Fibroblast of lung (primary cell): ENCODE measurements around the gene REEP1. TPM values are rescaled to one million over a fixed set of nuclear protein-coding genes. Genes with fewer than 3 reads are reported as not detected.

ENCODE experiments used
- DNase-seq, 2 donors: peaks; one replicate each; pipeline versions ENCODE4 v3.0.0 to v3.0.0-alpha.2; 2010; ENCODE audit warnings: low read depth in 2 of 2
- H2AFZ ChIP-seq: 2 replicates; pipeline ENCODE4 v1.5.1; 2012; ENCODE audit warnings: low read length, control low read depth, inconsistent platforms
- H3K27ac ChIP-seq: 2 replicates; pipeline ENCODE4 v1.5.1; 2011; ENCODE audit warnings: low read length, control low read depth; ENCODE audit not compliant: insufficient read depth
- H3K27me3 ChIP-seq: 2 replicates; pipeline ENCODE4 v1.5.1; 2011; ENCODE audit warnings: mild to moderate bottlenecking, low read length; ENCODE audit not compliant: control insufficient read depth, insufficient read depth
- H3K36me3 ChIP-seq: 2 replicates; pipeline ENCODE4 v1.5.1; 2011; ENCODE audit warnings: low read length; ENCODE audit not compliant: control insufficient read depth, insufficient read depth
- H3K4me1 ChIP-seq: 2 replicates; pipeline ENCODE4 v1.5.1; 2011; ENCODE audit warnings: low read length; ENCODE audit not compliant: control insufficient read depth, insufficient read depth; ENCODE audit errors: extremely low read depth
- H3K4me2 ChIP-seq: 2 replicates; pipeline ENCODE4 v1.5.1; 2011; ENCODE audit warnings: low read length, control low read depth; ENCODE audit not compliant: insufficient read depth; ENCODE audit errors: extremely low read depth
- H3K4me3 ChIP-seq, 4 experiments: fragments of 200-600 bp in 1 of 4; sonication (generic) in 1 of 4; replicated peaks in 1 of 4; 2 replicates each; pipeline ENCODE4 v1.5.1; 2011 to 2016; ENCODE audit warnings: low read length in 4 of 4, low read depth in 3 of 4, mild to moderate bottlenecking in 3 of 4, control low read depth in 2 of 4, inconsistent platforms in 1 of 4, mixed read lengths in 1 of 4; ENCODE audit not compliant: insufficient read depth in 1 of 4; ENCODE audit errors: control extremely low read depth in 1 of 4
- H3K79me2 ChIP-seq: 2 replicates; pipeline ENCODE4 v1.5.1; 2012; ENCODE audit warnings: mild to moderate bottlenecking, low read length, inconsistent platforms; ENCODE audit not compliant: control insufficient read depth, insufficient read depth
- H3K9ac ChIP-seq: 2 replicates; pipeline ENCODE4 v1.5.1; 2011; ENCODE audit warnings: mild to moderate bottlenecking, low read length, control low read depth; ENCODE audit not compliant: insufficient read depth
- H3K9me3 ChIP-seq: 2 replicates; pipeline ENCODE4 v1.5.1; 2012; ENCODE audit warnings: low read depth, low read length; ENCODE audit not compliant: control insufficient read depth, insufficient read depth
- H4K20me1 ChIP-seq: 2 replicates; pipeline ENCODE4 v1.5.1; 2011; ENCODE audit warnings: low read length; ENCODE audit not compliant: control insufficient read depth, insufficient read depth; ENCODE audit errors: extremely low read depth
- CTCF ChIP-seq, 2 donors: IDR thresholded peaks in 1 of 2; conservative IDR thresholded peaks in 1 of 2; 1 replicate in 1 of 2; 2 replicates in 1 of 2; pipeline ENCODE4 v1.5.1; 2011 to 2012; ENCODE audit warnings: low read length in 2 of 2, control low read depth in 1 of 2, inconsistent platforms in 1 of 2, low read depth in 1 of 2, mild to moderate bottlenecking in 1 of 2
- EZH2 ChIP-seq: IDR thresholded peaks from 2 replicates; pipeline ENCODE4 v1.5.1; 2012; ENCODE audit warnings: low read length, control low read depth, mild to moderate bottlenecking; ENCODE audit errors: missing control alignments
- polyA plus RNA-seq, 2 donors: library from polyadenylated mRNA; depleted of rRNA in 1 of 2; stranded (reverse) in 1 of 2; unstranded in 1 of 2; fragments of >200 nt; gene quantifications; 2 replicates each; pipeline ENCODE4 v1.2.1, GENCODE V29; 2011 to 2012; ENCODE audit warnings: missing spikeins in 1 of 2
- total RNA-seq: library from RNA; depleted of rRNA; stranded (reverse); fragments of >200 nt; gene quantifications from 2 replicates; pipeline ENCODE4 v1.2.1, GENCODE V29; 2014

The REEP1 gene
- total and polyA plus RNA-seq, 2 donors (not counting 1 experiment from before 2014, with no cell fraction given) = 0.02 TPM; not detected in 1

DNA sequence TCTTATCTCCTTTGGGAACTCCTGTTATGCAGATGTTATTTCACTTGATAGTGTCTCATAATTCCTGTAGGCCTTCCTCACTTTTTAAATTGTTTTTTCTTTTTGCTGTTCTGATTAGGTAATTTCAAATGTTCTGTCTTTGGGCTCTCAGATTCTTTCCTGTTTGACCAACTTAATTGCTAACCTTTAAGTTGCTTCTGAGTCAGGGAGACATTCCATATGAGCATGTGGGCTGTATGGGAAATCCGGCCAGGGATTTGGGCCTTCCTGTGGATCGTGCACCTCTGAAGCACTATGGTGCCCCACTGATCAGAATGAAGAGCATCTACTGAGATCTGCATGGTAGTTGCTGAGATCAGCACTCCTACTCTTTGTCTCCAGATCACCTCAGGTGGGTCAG lies 44.7 kb upstream of the REEP1 start:
- TF ChIP-seq CTCF (conservative IDR thresholded peaks at IDR 0.05 in 1 of 2, IDR thresholded peaks at IDR 0.05 in 1 of 2; ENCODE audit: low read depth in 1 of 2, low read length in 2 of 2) = no peak
- H3K9me3 ChIP-seq = no peaks in the 10 kb centered on the region
- no peak overlapping the region for H3K9ac ChIP-seq
- DNase-seq = no peak
- H3K36me3 ChIP-seq = no peaks in the 10 kb centered on the region
- no peaks in the 10 kb centered on the region for H3K27me3 ChIP-seq
- H3K79me2 ChIP-seq = no peaks in the 10 kb centered on the region
- H3K4me1 ChIP-seq = no peaks in the 10 kb centered on the region
- no peak overlapping the region for H3K4me3 ChIP-seq
- H4K20me1 ChIP-seq = no peaks in the 10 kb centered on the region
- H3K27ac ChIP-seq = no peak overlapping the region
- H3K4me2 ChIP-seq = no peak overlapping the region
- H2AFZ ChIP-seq = no peak overlapping the region

DNA sequence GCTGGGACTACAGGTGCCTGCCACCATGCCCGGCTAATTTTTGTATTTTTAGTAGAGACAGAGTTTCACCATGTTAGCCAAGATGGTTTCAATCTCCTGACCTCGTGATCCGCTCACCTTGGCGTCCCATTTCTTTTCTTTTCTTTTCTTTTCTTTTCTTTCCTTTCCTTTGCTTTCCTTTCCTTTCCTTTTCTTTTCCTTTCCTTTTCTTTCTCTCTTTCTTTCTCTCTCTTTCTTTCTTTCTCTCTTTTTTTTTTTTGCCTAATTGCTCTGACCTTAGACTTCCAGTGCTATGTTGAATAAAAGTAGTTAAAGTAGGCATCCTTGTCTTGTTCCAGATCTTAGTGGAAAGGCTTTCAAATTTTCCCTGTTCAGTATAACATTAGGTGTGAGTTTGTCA lies 41.0 kb upstream of the REEP1 start:
- Histone ChIP-seq H3K79me2 (no peaks in the 10 kb centered on the region), H3K4me1 (no peaks in the 10 kb centered on the region), H3K4me2 (no peak overlapping the region), H3K27ac (no peak overlapping the region), H2AFZ (no peak overlapping the region), H3K27me3 (peaks cover under 1% of the 10 kb centered on the region), H3K9ac (no peak overlapping the region), H3K36me3 (no peaks in the 10 kb centered on the region), H3K4me3 (no peak overlapping the region), H4K20me1 (no peaks in the 10 kb centered on the region), H3K9me3 (no peaks in the 10 kb centered on the region)
- no peak for TF ChIP-seq EZH2
- DNase-seq = no peak

DNA sequence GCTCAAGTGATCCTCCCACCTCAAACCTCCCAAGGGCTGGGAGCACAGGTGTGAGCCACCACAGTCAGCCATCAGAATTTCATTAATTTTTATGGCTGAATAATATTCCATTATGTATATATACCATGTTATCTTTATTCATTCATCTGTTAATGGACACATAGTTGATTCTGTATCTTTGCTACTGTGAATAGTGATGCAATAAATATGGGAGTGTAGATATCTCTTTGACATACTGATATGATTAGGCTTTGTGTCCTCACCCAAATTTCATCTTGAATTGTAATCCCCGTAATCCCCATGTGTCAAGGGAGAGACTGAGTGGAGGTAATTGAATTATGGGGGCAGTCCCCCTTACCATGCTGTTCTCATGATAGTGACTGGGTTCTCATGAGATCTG lies 38.2 kb upstream of the REEP1 start:
- Histone ChIP-seq H3K36me3 (no peaks in the 10 kb centered on the region), H3K79me2 (no peaks in the 10 kb centered on the region), H3K4me3 (no peak overlapping the region), H3K27ac (no peak overlapping the region), H3K4me2 (no peak overlapping the region), H3K27me3 (peaks cover 3% of the 10 kb centered on the region), H2AFZ (no peak overlapping the region), H3K4me1 (no peaks in the 10 kb centered on the region), H3K9me3 (no peaks in the 10 kb centered on the region), H3K9ac (no peak overlapping the region), H4K20me1 (no peaks in the 10 kb centered on the region)
- TF ChIP-seq EZH2 (no peak), CTCF (conservative IDR thresholded peaks at IDR 0.05 in 1 of 2, IDR thresholded peaks at IDR 0.05 in 1 of 2; ENCODE audit: low read depth in 1 of 2, low read length in 2 of 2) (no peak)
- DNase-seq = no peak
